HepG2 (cell line): ENCODE data around the gene FCHO1. TPM values are rescaled to one million over a fixed set of nuclear protein-coding genes. Genes with fewer than 3 reads are reported as not detected.

ENCODE experiments used
- TBX2 ChIP-seq: sonication (generic); formaldehyde crosslinking; IDR thresholded peaks from 2 replicates; pipeline ENCODE4 v1.5.0; 2020; ENCODE audit warnings: missing genetic modification reagents, mild to moderate bottlenecking, borderline replicate concordance
- polyA plus RNA-seq, 8 experiments: library from polyadenylated mRNA; depleted of rRNA in 3 of 8; stranded (reverse) in 7 of 8; unstranded in 1 of 8; fragments of >200 nt; fragmentation: Illumina TruSeq in 4 of 8; extraction: Trizol in 4 of 8; gene quantifications; 2 replicates each; pipeline versions ENCODE4 v1.2.1 to v1.2.3, GENCODE V29; 2011 to 2016; ENCODE audit warnings: low read depth in 4 of 8, missing spikeins in 1 of 8, mixed read lengths in 1 of 8; ENCODE audit not compliant: insufficient read depth in 1 of 8
- total RNA-seq, 5 experiments: library from RNA; depleted of rRNA; stranded (reverse); fragments of >200 nt; fragmentation: Illumina TruSeq; extraction: Trizol; gene quantifications; 2 replicates each; pipeline ENCODE4 v1.2.3, GENCODE V29; 2016; ENCODE audit warnings: low read depth in 1 of 5
- TF ChIP-seq, protein P1 (sequence below): sonication (generic); formaldehyde crosslinking; IDR thresholded peaks from 2 replicates; pipeline ENCODE4 v1.4.0; 2020; ENCODE audit warnings: mild to moderate bottlenecking, missing genetic modification reagents

The FCHO1 gene
- total and polyA plus RNA-seq, 2 of the 13 experiments (the other 11 are each of a cell fraction or from before 2014, with no cell fraction given), result 1.3 to 3.1 TPM

DNA sequence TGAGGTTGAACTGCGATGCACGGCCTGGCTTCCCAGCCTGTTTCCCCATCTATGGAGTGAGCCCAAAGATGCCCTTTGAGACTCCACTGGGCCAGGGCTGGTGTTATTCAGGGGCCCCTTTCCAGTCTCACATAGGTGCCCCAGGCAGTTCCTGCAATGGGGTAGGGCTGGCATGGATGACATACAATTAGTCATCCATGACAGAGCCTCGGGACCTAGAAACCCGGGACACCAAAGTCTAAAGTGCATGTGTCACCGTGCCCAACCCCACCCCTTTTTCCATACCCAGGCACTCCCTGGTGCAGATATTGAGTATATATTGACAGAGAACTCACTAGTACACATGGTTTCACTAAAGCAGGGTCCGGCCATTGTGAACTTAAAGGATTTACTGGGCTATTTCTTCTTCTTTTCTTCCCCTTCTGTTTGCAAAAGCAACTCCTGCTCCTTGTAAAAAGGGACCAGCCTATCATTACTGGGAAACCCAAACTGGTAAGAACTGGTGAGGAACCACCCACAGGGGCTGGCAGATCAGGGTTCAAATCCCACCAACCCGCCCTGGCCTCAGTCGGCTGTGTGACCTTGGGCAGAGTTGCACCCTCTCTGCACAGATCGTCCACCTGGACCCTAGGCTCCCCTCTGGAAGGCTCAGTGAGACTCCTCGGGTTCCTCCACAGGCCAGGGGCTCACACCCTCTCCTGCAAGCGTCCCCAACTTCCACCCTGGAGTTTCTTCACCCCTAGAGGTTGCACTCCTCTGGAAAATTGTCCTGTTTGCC, 46.3 kb downstream of the FCHO1 start (continued):
- TF ChIP-seq, protein P1, sequence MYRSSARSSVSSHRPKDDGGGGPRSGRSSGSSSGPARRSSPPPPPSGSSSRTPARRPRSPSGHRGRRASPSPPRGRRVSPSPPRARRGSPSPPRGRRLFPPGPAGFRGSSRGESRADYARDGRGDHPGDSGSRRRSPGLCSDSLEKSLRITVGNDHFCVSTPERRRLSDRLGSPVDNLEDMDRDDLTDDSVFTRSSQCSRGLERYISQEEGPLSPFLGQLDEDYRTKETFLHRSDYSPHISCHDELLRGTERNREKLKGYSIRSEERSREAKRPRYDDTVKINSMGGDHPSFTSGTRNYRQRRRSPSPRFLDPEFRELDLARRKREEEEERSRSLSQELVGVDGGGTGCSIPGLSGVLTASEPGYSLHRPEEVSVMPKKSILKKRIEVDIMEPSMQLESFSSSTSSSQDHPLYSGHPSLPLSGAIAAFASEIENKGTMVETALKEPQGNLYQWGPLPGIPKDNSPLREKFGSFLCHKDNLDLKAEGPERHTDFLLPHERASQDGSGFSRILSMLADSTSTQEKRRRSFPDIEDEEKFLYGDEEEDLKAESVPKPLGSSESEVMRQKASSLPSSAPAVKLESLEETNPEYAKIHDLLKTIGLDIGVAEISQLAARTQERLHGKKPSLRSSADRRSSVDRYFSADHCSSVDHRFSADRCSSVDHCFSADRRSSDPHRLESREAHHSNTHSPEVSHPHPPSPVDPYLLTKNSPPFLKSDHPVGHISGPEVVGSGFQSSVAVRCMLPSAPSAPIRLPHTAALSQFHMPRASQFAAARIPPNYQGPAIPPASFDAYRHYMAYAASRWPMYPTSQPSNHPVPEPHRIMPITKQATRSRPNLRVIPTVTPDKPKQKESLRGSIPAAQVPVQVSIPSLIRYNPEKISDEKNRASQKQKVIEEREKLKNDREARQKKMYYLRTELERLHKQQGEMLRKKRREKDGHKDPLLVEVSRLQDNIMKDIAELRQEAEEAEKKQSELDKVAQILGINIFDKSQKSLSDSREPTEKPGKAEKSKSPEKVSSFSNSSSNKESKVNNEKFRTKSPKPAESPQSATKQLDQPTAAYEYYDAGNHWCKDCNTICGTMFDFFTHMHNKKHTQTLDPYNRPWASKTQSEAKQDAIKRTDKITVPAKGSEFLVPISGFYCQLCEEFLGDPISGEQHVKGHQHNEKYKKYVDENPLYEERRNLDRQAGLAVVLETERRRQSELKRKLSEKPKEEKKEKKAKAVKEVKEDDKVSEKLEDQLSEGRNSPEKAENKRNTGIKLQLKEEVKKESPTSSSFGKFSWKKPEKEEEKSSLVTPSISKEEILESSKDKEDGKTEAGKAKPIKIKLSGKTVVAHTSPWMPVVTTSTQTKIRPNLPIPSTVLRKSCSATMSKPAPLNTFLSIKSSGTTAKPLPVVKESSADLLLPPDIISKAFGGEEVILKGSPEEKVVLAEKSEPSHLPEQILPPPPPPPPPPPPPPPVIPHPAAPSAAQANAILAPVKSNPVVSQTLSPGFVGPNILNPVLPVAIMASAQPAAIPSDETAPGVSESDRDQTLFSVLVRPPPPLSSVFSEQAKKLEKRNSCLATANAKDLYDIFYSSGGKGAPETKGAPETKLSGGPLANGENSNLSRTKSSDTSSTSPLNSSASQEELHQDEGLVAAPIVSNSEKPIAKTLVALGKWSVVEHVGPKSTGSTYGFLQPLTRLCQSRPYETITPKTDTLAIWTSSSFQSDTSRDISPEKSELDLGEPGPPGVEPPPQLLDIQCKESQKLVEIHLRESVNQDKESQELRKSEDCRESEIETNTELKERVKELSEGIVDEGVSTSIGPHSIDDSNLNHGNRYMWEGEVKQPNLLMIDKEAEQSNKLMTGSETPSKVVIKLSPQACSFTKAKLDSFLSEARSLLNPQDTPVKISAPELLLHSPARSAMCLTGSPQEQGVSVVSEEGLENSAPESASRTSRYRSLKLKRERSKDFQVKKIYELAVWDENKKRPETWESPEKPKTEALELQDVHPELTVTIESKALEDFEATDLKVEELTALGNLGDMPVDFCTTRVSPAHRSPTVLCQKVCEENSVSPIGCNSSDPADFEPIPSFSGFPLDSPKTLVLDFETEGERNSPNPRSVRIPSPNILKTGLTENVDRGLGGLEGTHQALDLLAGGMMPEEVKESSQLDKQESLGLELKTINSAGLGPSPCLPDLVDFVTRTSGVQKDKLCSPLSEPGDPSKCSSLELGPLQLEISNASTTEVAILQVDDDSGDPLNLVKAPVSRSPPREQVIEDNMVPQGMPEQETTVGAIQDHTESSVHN (CRISPR knock-in tag), result no peak
- peak; percentile 46; the same call in 1 of the 2 replicates for TF ChIP-seq TBX2 (CRISPR knock-in tag)
